NB4 (cell line): ENCODE data around the gene PTPRD.

ENCODE experiments used
- DNase-seq: peaks from one replicate; pipeline ENCODE4 v3.0.0; 2010; ENCODE audit warnings: low read depth
- H3K4me3 ChIP-seq: one replicate; pipeline ENCODE4 v1.5.1; 2011; ENCODE audit warnings: mild to moderate bottlenecking, low read depth, low read length, moderate library complexity
- MYC ChIP-seq: IDR thresholded peaks from 2 replicates; pipeline ENCODE4 v1.6.1; 2011; ENCODE audit warnings: low read depth, low read length
- POLR2A ChIP-seq: IDR thresholded peaks from 2 replicates; pipeline ENCODE4 v1.6.1; 2011; ENCODE audit warnings: mild to moderate bottlenecking; ENCODE audit not compliant: insufficient read length; ENCODE audit errors: extremely low read depth
- TF ChIP-seq, protein P1 (sequence below): IDR thresholded peaks from one replicate; pipeline ENCODE4 v1.5.1; 2012; ENCODE audit warnings: low read depth, low read length
- TF ChIP-seq, protein P2 (sequence below): IDR thresholded peaks from 2 replicates; pipeline ENCODE4 v1.6.1; 2011; ENCODE audit warnings: low read depth, low read length

Gene PTPRD

DNA sequence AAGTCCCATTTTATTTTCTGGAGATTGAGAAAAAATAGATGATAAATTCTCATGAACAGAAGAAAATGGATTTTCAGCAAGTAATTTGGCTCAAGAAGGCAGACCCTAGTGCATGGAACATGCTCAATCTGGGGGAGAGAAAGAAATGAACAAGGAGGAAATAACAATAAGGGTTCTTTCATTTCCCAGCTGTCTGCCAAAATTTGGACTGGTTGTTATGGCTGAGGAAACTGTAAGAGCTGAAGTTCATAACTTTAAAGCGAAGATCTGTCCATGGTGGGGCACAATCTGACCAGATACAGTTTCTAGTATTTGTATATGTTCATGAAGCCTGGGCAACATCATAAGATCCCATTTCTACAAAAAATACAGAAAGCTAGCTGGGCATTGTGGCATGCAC, 1426.7 kb downstream of the PTPRD start:
- no peak overlapping the region for H3K4me3 ChIP-seq
- TF ChIP-seq, protein P1, sequence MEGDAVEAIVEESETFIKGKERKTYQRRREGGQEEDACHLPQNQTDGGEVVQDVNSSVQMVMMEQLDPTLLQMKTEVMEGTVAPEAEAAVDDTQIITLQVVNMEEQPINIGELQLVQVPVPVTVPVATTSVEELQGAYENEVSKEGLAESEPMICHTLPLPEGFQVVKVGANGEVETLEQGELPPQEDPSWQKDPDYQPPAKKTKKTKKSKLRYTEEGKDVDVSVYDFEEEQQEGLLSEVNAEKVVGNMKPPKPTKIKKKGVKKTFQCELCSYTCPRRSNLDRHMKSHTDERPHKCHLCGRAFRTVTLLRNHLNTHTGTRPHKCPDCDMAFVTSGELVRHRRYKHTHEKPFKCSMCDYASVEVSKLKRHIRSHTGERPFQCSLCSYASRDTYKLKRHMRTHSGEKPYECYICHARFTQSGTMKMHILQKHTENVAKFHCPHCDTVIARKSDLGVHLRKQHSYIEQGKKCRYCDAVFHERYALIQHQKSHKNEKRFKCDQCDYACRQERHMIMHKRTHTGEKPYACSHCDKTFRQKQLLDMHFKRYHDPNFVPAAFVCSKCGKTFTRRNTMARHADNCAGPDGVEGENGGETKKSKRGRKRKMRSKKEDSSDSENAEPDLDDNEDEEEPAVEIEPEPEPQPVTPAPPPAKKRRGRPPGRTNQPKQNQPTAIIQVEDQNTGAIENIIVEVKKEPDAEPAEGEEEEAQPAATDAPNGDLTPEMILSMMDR: no peak
- DNase-seq: no peak

DNA sequence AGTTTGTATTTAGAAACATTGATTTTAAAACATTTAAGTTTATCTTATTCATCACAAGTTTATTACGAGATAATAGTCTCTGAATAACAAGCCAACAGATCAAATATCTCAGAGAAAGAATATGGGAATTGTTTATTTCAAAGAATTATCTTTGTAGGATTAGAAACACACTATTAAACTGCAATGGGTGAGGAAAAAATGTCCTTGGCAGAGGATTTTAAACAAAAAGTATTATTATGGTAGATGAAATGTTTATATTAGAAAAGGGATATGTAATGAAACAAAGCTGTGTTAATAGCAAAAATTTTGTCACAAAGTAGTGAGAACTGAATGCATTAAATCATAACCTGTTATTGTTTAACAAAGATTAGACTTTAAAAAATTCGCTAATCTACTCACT, 1430.4 kb downstream of the PTPRD start:
- DNase-seq: no peak
- TF ChIP-seq POLR2A (no peak), MYC (no peak)
- TF ChIP-seq, protein P1: no peak
- TF ChIP-seq, protein P2, sequence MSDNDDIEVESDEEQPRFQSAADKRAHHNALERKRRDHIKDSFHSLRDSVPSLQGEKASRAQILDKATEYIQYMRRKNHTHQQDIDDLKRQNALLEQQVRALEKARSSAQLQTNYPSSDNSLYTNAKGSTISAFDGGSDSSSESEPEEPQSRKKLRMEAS: no peak

DNA sequence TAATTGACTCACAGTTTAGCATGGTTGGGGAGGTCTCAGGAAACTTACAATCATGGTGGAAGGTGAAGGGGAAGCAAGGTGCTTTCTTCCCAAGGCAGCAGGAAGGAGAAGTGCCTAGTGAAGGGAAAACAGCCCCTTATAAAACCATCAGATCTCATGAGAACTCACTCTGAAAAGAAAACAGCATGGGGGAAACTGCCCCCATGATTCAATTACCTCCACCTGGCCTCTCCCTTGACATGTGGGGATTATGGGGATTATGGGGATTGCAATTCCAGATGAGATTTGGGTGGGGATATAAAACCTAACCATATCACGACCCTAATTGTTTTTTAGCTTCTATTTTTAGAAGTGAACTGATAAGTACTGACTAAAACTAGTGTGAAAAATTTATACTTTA, 1435.7 kb downstream of the PTPRD start:
- DNase-seq: no peak
- H3K4me3 ChIP-seq: no peak overlapping the region
- TF ChIP-seq MYC (no peak), POLR2A (no peak)
- TF ChIP-seq, protein P1: no peak
- TF ChIP-seq, protein P2: no peak

More for the DNA sequence above, 1430.4 kb downstream of the PTPRD start:
- H3K4me3 ChIP-seq: no peak overlapping the region

DNA sequence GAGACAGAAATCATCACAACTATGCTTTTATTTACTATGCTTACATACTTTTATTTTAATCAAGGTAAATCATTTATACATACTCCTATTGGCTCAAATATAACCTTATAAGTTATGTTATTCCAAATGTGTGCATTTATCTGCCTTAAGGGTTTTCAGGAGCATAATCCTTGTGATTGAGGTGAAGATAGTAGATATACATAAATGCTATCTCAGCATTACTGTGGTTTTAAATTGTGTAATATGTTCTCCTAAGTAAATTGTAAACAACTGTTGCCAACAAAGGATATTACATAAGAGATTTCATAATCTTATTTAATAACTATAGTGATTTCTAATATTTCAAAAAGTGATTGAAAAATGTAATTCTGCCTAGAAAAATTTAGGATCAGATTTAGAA, 1438.4 kb downstream of the PTPRD start:
- DNase-seq: no peak
- TF ChIP-seq MYC (no peak), POLR2A (no peak)
- TF ChIP-seq, protein P1: no peak
- TF ChIP-seq, protein P2: no peak
- no peak overlapping the region for H3K4me3 ChIP-seq

DNA sequence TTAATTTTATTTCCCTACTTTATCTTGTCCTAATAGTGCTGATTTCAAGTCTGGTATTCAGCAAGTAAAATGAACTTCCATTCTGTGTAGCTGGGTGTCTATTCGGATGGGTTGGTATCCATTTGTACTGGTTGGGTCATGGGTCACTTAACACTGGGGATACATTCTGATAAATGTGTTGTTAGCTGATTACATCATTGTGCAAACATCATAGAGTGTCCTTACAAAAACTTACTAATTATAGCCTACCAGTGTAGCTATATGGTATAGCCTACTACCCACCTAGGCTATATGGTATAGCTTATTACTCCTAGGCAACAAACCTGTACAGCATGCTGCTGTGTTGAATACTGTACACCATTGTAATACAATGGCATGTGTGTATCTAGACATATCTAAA, 1439.5 kb downstream of the PTPRD start:
- TF ChIP-seq, protein P1: no peak
- TF ChIP-seq POLR2A (no peak), MYC (no peak)
- TF ChIP-seq, protein P2: no peak
- H3K4me3 ChIP-seq: no peak overlapping the region
- no peak for DNase-seq

DNA sequence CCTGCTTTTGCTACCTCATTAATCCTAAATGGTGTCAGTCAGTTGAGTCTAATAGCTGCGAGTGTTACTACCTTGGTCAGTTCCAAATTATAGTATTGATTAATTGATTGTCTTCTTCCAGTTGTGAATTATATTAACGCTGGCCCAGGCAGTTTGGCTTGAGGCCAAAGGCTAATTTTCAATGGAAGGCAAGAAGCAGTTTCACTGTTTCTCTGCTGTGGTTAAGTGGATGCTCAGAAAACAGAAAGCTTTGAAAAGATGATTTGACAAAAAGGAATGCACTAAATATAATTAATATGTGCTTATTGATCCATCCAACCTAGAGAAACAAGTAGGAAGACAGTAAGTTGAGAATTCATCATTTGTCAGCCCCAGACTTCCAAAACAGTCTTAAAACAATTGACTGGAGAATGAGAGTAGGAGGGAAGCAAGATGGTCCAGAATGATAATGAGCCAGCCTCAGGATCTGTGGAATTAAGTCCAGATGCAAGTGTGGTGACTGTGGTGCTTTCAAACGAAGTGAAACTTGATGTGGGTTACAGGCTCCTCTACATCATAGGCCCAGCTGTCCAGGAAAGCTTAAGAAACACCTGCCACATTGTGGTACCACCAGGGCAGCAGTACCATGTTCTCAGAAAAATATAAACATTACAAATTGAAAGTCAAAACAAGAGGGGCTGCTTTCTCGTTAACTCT, 1442.2 kb downstream of the PTPRD start:
- DNase-seq: no peak
- TF ChIP-seq, protein P1: no peak
- TF ChIP-seq, protein P2: no peak
- no peak for TF ChIP-seq POLR2A
- no peak for TF ChIP-seq MYC
- no peak overlapping the region for H3K4me3 ChIP-seq
